ENCODE data around the gene ITGA1.

DNA sequence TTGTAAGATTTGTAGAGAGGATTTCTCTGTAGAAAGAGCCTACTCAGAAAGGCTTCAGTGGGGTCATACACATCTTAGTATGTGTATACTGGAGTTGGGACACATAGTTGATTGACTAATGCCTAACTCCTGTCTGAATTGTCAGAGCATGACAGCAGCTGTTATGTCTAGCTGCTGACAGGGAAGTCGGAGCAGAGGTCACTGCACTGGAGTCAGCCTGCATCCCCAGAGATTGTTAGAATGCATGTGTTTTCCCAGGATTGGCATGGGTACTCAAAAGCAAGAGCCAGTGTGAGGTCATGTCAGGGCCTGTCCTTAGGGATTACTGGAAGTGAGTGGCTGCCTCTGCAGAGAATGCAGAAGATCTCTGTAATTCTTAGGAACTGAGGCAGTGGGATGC is 82.7 kb downstream of the ITGA1 start:
- TF ChIP-seq, protein P1, sequence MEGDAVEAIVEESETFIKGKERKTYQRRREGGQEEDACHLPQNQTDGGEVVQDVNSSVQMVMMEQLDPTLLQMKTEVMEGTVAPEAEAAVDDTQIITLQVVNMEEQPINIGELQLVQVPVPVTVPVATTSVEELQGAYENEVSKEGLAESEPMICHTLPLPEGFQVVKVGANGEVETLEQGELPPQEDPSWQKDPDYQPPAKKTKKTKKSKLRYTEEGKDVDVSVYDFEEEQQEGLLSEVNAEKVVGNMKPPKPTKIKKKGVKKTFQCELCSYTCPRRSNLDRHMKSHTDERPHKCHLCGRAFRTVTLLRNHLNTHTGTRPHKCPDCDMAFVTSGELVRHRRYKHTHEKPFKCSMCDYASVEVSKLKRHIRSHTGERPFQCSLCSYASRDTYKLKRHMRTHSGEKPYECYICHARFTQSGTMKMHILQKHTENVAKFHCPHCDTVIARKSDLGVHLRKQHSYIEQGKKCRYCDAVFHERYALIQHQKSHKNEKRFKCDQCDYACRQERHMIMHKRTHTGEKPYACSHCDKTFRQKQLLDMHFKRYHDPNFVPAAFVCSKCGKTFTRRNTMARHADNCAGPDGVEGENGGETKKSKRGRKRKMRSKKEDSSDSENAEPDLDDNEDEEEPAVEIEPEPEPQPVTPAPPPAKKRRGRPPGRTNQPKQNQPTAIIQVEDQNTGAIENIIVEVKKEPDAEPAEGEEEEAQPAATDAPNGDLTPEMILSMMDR (IDR thresholded peaks at IDR 0.05 in 4 of 5, conservative IDR thresholded peaks at IDR 0.05 in 1 of 5) = no peak
- TF ChIP-seq POLR2A (IDR thresholded peaks at IDR 0.05) = no peak
